OCI-LY3 (cell line): ENCODE data around the gene AGAP5.

Source experiments
- CTCF ChIP-seq: fragments of 200-600, 300-600 bp; sonication (generic); IDR thresholded peaks from 2 replicates; pipeline ENCODE4 v1.5.1; 2014; ENCODE audit warnings: antibody characterized with exemption, low read length, low read depth
- EZH2phosphoT487 ChIP-seq: fragments of 200-600 bp; shearing (Covaris generic); IDR thresholded peaks from 2 replicates; pipeline ENCODE4 v1.6.1; 2018; ENCODE audit warnings: antibody characterized with exemption, mixed run types, low read depth

- no peak for TF ChIP-seq CTCF
- TF ChIP-seq EZH2phosphoT487: no peak
These were observed 53.1 kb downstream of the AGAP5 start for GRCh38 chr10:73644767-73645166.
